HEK293T (cell line): ENCODE results near the gene COL11A1.
"Not testable (repeated sequence)": the region's sequence is repeated elsewhere in the genome, so short reads cannot be mapped to it uniquely, and the experiment has no call there.

Source experiments
- CTCF ChIA-PET: fragments of 350-600 bp; formaldehyde crosslinking; extraction: SDS; loops from one replicate; lab custom pipeline; 2021; ENCODE audit warnings: antibody characterized with exemption, inconsistent platforms; lab: Yijun Ruan, JAX
- POLR2A ChIA-PET: fragments of 350-600 bp; formaldehyde crosslinking; extraction: SDS; loops from one replicate; lab custom pipeline; 2020; ENCODE audit warnings: antibody characterized with exemption, inconsistent platforms; lab: Yijun Ruan, JAX
- DNase-seq: peaks from one replicate; pipeline ENCODE4 v3.0.0; 2012; ENCODE audit warnings: mixed read lengths; ENCODE audit errors: extremely low spot score
- ARNT ChIP-seq: fragments of 450-650 bp; IDR thresholded peaks from 2 replicates; pipeline ENCODE4 v1.6.1; 2017; ENCODE audit warnings: mild to moderate bottlenecking
- BHLHE40 ChIP-seq: fragments of 450-650 bp; IDR thresholded peaks from 2 replicates; pipeline ENCODE4 v1.6.1; 2016; ENCODE audit warnings: mild to moderate bottlenecking, moderate library complexity, borderline replicate concordance
- CTBP1 ChIP-seq: fragments of 450-650 bp; IDR thresholded peaks from 2 replicates; pipeline ENCODE4 v1.6.1; 2016; ENCODE audit warnings: borderline replicate concordance
- ELF4 ChIP-seq: fragments of 450-650 bp; IDR thresholded peaks from 2 replicates; pipeline ENCODE4 v1.6.1; 2017; ENCODE audit warnings: antibody characterized with exemption
- FOXA1 ChIP-seq: fragments of 450-650 bp; IDR thresholded peaks from 2 replicates; pipeline ENCODE4 v1.6.1; 2016; ENCODE audit warnings: mild to moderate bottlenecking
- FOXK2 ChIP-seq: fragments of 450-650 bp; IDR thresholded peaks from 2 replicates; pipeline ENCODE4 v1.6.1; 2016; ENCODE audit warnings: mild to moderate bottlenecking
- FOXM1 ChIP-seq: fragments of 450-650 bp; IDR thresholded peaks from 2 replicates; pipeline ENCODE4 v1.6.1; 2017; ENCODE audit warnings: mild to moderate bottlenecking, borderline replicate concordance
- HDGF ChIP-seq: fragments of 450-650 bp; IDR thresholded peaks from 2 replicates; pipeline ENCODE4 v1.6.1; 2017; ENCODE audit warnings: antibody characterized with exemption, borderline replicate concordance
- LEF1 ChIP-seq: fragments of 450-650 bp; IDR thresholded peaks from 2 replicates; pipeline ENCODE4 v1.6.1; 2017; ENCODE audit warnings: mild to moderate bottlenecking, borderline replicate concordance
- NFRKB ChIP-seq: fragments of 450-650 bp; IDR thresholded peaks from 2 replicates; pipeline ENCODE4 v1.6.1; 2016; ENCODE audit warnings: mild to moderate bottlenecking, moderate library complexity
- SP1 ChIP-seq: fragments of 450-650 bp; IDR thresholded peaks from 2 replicates; pipeline ENCODE4 v1.6.1; 2017
- SUZ12 ChIP-seq: fragments of 450-650 bp; IDR thresholded peaks from 2 replicates; pipeline ENCODE4 v1.6.1; 2016; ENCODE audit warnings: mild to moderate bottlenecking
- TARDBP ChIP-seq: fragments of 450-650 bp; IDR thresholded peaks from 2 replicates; pipeline ENCODE4 v1.6.1; 2016
- ZNF384 ChIP-seq: fragments of 450-650 bp; IDR thresholded peaks from 2 replicates; pipeline ENCODE4 v1.6.1; 2016
- TF ChIP-seq, protein P1 (sequence below): fragments of 450-650 bp; IDR thresholded peaks from 2 replicates; pipeline ENCODE4 v1.6.1; 2016

Gene COL11A1

DNA sequence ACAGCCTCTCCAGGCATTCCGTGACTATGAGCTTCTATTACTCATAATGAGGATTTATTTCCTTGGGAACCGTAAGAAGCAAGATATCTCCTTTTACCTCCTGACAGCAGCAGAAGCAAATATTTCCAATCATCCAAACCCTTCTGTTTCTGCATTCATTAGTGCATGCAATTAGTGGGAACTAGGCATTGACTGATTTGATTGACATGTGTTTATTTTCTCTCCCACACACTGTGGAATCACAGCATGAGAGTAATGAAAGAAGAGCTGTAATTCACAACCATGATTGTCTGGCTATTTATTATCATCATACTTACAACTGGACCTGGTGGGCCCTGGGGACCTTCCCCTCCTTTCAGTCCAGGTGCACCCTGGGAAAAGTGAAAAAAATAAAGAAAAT is 146.8 kb downstream of the COL11A1 start:
- TF ChIP-seq, protein P1, sequence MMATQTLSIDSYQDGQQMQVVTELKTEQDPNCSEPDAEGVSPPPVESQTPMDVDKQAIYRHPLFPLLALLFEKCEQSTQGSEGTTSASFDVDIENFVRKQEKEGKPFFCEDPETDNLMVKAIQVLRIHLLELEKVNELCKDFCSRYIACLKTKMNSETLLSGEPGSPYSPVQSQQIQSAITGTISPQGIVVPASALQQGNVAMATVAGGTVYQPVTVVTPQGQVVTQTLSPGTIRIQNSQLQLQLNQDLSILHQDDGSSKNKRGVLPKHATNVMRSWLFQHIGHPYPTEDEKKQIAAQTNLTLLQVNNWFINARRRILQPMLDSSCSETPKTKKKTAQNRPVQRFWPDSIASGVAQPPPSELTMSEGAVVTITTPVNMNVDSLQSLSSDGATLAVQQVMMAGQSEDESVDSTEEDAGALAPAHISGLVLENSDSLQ: peak; percentile 76
- TF ChIP-seq BHLHE40 (no peak), NFRKB (no peak)
- ChIA-PET CTCF (no interaction called here), POLR2A (no interaction called here)
- no peak for DNase-seq

DNA sequence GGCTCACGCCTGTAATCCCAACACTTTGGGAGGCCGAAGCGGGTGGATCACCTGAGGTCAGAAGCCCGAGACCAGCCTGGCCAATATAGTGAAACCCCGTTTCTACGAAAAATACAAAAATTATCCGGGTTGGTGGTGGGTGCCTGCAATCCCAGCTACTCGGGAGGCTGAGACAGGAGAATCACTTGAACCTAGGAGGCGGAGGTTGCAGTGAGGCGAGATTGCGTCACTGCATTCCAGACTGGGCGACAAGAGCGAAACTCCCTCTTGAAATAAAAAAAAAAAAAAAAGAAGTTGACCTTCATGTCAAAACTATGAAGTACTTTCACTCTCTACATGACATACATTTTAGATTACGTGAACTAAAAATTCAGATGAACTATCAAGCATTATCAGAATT is 153.7 kb downstream of the COL11A1 start:
- ChIA-PET CTCF (no interaction called here), POLR2A (no interaction called here)
- DNase-seq: no peak
- TF ChIP-seq TARDBP: no peak
- TF ChIP-seq LEF1: no peak
- no peak for TF ChIP-seq SUZ12

DNA sequence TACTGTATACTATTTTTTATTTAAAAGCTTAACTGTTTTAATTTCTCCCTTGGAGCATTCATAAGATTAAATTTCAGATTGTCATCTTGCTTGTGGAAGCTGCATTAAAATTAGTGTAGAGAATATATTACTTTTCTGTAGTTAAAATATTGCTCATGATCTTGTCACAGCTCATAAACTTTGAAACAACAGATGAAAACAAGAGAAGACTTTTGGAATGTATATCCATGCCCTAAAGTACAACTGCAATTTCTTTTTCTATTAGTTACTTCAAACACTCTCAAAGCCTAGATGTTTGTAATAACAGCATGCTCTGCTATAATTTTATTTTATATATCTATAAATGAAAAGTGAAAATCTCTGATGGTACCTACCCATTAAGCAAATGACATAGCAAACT is 155.9 kb downstream of the COL11A1 start:
- ChIA-PET CTCF (no interaction called here), POLR2A (no interaction called here)
- DNase-seq: no peak
- TF ChIP-seq ZNF384: no peak
- no peak for TF ChIP-seq FOXK2
- TF ChIP-seq TARDBP: no peak
- no peak for TF ChIP-seq NFRKB
- no peak for TF ChIP-seq ARNT
- TF ChIP-seq ELF4: no peak
- TF ChIP-seq CTBP1: no peak
- no peak for TF ChIP-seq HDGF
- TF ChIP-seq FOXA1: no peak
- TF ChIP-seq FOXM1: no peak
- TF ChIP-seq, protein P1: no peak
- TF ChIP-seq LEF1: no peak
- TF ChIP-seq SP1: no peak

DNA sequence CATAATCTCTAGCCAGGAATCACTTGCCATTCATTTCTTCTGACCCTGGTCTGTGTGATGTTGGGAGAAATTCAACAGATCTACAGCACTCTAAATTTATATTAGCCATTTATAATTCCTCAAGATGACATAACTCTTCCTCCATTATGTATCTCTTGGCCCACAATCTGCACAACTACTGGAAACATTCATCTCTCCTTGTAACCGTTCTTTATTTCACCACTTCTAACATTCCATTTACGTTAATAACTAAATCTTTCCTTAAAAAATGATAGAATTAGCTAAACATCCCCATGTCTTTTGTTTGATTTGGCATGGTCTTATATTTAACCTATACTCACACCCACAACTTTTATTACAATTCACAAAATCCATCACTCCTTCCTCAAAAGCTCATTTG is 166.0 kb downstream of the COL11A1 start:
- POLR2A ChIA-PET: no interaction called here
- TF ChIP-seq BHLHE40: no peak
- no peak for TF ChIP-seq CTBP1
- TF ChIP-seq, protein P1: no peak
- CTCF ChIA-PET: interaction anchor here (0.6 kb wide), 1 partner anchor 392 kb away, joined by 3 read pairs; no protein-coding TSS in a partner anchor
- DNase-seq: no peak

- no peak for DNase-seq
- ChIA-PET POLR2A (no interaction called here), CTCF (no interaction called here)
- TF ChIP-seq TARDBP (no peak), FOXA1 (no peak)
- TF ChIP-seq, protein P1: no peak
Observed at GRCh38 chr1:102941366-102941947, 166.9 kb downstream of the COL11A1 start.

- POLR2A ChIA-PET: no interaction called here
- TF ChIP-seq FOXM1 (no peak), ELF4 (no peak)
Observed at GRCh38 chr1:102937401-102937800, 170.9 kb downstream of the COL11A1 start.

DNA sequence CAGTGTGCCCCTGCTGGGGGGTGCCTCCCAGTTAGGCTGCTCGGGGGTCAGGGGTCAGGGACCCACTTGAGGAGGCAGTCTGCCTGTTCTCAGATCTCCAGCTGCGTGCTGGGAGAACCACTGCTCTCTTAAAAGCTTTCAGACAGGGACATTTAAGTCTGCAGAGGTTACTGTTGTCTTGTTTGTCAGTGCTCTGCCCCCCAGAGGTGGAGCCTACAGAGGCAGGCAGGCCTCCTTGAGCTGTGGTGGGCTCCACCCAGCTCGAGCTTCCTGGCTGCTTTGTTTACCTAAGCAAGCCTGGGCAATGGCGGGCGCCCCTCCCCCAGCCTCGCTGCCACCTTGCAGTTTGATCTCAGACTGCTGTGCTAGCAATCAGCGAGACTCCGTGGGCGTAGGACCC is 175.0 kb downstream of the COL11A1 start:
- DNase-seq, CTCF ChIA-PET, POLR2A ChIA-PET: not testable (repeated sequence)

More at GRCh38 chr1:102937401-102937800, 170.9 kb downstream of the COL11A1 start:
- no peak for DNase-seq
- CTCF ChIA-PET: no interaction called here

DNA sequence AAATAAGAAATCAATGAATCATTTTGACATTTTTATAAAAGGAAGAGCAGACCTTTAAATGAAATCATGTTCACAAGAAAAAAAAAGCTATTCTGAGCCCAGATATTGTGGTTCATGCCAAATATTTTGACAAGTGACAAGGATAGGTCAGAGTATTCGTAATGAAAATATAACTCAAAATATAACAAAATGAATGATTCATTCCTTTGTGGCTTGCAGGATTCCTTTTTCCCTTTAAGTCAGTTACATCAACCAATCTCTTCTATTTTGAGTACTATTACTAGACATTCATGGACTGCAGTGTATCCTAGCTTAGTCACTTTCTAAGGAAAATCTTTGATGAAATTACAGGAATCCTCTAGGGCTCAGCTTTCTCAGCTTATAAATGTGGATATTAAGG is 188.7 kb downstream of the COL11A1 start:
- CTCF ChIA-PET: no interaction called here
- POLR2A ChIA-PET: no interaction called here
- no peak for DNase-seq
- no peak for TF ChIP-seq HDGF
